Prostate gland (tissue), 2 donors: ENCODE results near the gene HACL1. TPM values are rescaled to one million over a fixed set of nuclear protein-coding genes. Genes with fewer than 3 reads are reported as not detected.

ENCODE experiments used
- DNase-seq: peaks from one replicate; pipeline ENCODE4 v3.0.0-alpha.2; 2019; ENCODE audit warnings: low spot score
- H3K27ac ChIP-seq, 2 donors: fragments of 200-600 bp; sonication (generic); 2 replicates each; pipeline ENCODE4 v1.5.1; 2017 to 2019
- H3K27me3 ChIP-seq: fragments of 200-600 bp; sonication (generic); replicated peaks from 2 replicates; pipeline ENCODE4 v1.5.1; 2019; ENCODE audit not compliant: insufficient read depth
- H3K36me3 ChIP-seq, 2 donors: fragments of 200-600 bp; sonication (generic); 1 replicate in 1 of 2; 2 replicates in 1 of 2; pipeline versions ENCODE4 v1.5.1 to v1.8.1; 2017 to 2019
- H3K4me1 ChIP-seq: fragments of 200-600 bp; sonication (generic); replicated peaks from 2 replicates; pipeline ENCODE4 v1.5.1; 2019
- H3K4me3 ChIP-seq, 2 donors: fragments of 200-600 bp; sonication (generic); 2 replicates each; pipeline ENCODE4 v1.5.1; 2017 to 2019
- H3K9me3 ChIP-seq: fragments of 200-600 bp; sonication (generic); 2 replicates; pipeline ENCODE4 v1.5.1; 2017
- CTCF ChIP-seq, 4 experiments: fragments of 200-600 bp in 2 of 4; fragments of 450-650 bp in 2 of 4; sonication (generic) in 2 of 4; IDR thresholded peaks; 1 replicate in 3 of 4; 2 replicates in 1 of 4; pipeline ENCODE4 v1.5.1; 2016 to 2019; ENCODE audit warnings: antibody characterized with exemption in 4 of 4, mild to moderate bottlenecking in 2 of 4, moderate library complexity in 2 of 4
- POLR2A ChIP-seq: fragments of 450-650 bp; IDR thresholded peaks from one replicate; pipeline ENCODE4 v1.6.1; 2016; ENCODE audit warnings: antibody characterized with exemption, mild to moderate bottlenecking
- POLR2AphosphoS5 ChIP-seq: sonication (generic); formaldehyde crosslinking; IDR thresholded peaks from one replicate; pipeline ENCODE4 v1.6.1; 2017; ENCODE audit warnings: antibody characterized with exemption
- WGBS: methylation state at CpG from one replicate; pipeline ENCODE4 v1.1.5; 2018; 5-methylcytosine and 5-hydroxymethylcytosine counted together
- intact Hi-C: fragments of 100-400 bp; cut with DNase I; formaldehyde crosslinking; loops from one replicate; pipeline ENCODE4 v1.14.2; 2022
- total RNA-seq, 2 donors: library from RNA; depleted of rRNA; stranded (reverse); fragments of >200 nt; gene quantifications; one replicate each; pipeline ENCODE4 v1.1.0, GENCODE V29; 2016

Gene HACL1
- total RNA-seq, 2 donors from 2014 or later: 27.9 to 30.6 TPM

DNA sequence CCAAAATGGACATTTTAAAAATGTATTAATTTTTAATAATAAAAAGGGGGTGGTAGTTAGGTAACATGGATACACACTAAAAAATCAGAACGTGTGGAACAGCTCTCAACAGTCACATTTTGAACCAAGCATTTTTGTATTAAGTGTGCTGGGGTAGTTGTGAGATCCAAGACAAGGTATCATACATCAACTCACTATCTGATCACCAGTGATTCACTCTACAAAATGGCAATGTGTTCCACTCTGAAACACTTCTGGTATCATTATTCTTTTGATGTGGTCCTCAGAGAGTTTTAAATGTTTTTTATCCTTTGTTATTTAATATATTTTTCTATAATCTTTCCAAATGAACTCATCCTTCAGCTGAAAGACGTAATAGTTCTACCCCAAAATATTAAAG is 5.4 kb downstream of the HACL1 start:
- no peaks in the 10 kb centered on the region for H3K9me3 ChIP-seq
- H3K4me1 ChIP-seq: no peaks in the 10 kb centered on the region
- no peak overlapping the region for H3K4me3 ChIP-seq
- no peak for DNase-seq
- intact Hi-C loops: no loop called here
- WGBS: 86% methylated on average over 2 of the region's 2 CpGs
- H3K27me3 ChIP-seq: no peaks in the 10 kb centered on the region
- TF ChIP-seq POLR2A (no peak), POLR2AphosphoS5 (no peak), CTCF (IDR thresholded peaks at IDR 0.05) (no peak)
- no peak overlapping the region for H3K27ac ChIP-seq
- peaks cover 0 to 4% of the 10 kb centered on the region in 2 donors for H3K36me3 ChIP-seq

DNA sequence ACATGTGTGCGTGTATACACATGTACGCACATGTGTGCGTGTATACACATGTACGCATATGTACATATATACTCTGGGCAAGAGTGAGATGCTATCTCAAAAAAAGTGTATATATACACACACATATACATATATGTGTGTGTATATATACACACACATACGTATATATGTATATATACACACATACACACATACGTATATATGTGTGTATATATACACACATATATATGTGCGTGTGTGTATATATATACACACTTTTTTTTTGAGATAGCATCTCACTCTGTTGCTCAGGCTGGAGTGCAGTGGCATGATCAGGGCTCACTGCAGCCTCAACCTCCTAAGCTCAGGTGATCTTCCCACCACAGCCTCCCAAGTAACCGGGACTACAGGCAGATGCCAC is 8.4 kb downstream of the HACL1 start:
- H3K4me1 ChIP-seq: no peaks in the 10 kb centered on the region
- H3K36me3 ChIP-seq: no peaks in the 10 kb centered on the region
- WGBS: 98% methylated on average over 8 of the region's 8 CpGs
- TF ChIP-seq POLR2A: no peak
- TF ChIP-seq POLR2AphosphoS5: no peak
- H3K27ac ChIP-seq: no peak overlapping the region
- intact Hi-C loops: no loop called here
- H3K4me3 ChIP-seq: no peak overlapping the region
- H3K27me3 ChIP-seq: no peaks in the 10 kb centered on the region
- no peak for DNase-seq
- no peaks in the 10 kb centered on the region for H3K9me3 ChIP-seq

DNA sequence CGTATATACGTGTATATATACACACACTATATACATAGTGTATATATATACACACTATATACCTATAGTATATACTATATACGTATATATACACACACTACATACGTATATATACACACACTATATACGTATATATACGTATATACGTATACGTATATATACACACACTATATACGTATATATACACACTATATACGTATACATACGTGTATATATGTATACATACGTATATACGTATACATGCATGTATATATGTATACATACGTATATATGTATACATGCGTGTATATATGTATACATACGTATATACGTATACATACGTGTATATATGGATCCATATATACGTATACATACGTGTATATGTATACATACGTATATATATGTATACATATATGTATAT is 9.4 kb downstream of the HACL1 start:
- DNase-seq: no peak
- WGBS: 90% methylated on average over 21 of the region's 21 CpGs
- intact Hi-C loops: no loop called here

GRCh38 chr3:15591242-15591641 is 10.1 kb downstream of the HACL1 start:
- no peaks in the 10 kb centered on the region for H3K27me3 ChIP-seq
- H3K4me3 ChIP-seq: no peak overlapping the region
- no peak for DNase-seq
- no peaks in the 10 kb centered on the region for H3K36me3 ChIP-seq
- H3K4me1 ChIP-seq: no peaks in the 10 kb centered on the region
- no peaks in the 10 kb centered on the region for H3K9me3 ChIP-seq
- no peak overlapping the region for H3K27ac ChIP-seq
- TF ChIP-seq POLR2A: no peak
- TF ChIP-seq CTCF (IDR thresholded peaks at IDR 0.05): no peak
- TF ChIP-seq POLR2AphosphoS5: no peak
- intact Hi-C loops: no loop called here
- 86% methylated on average over 3 of the region's 3 CpGs for WGBS

More for the DNA sequence above, 9.4 kb downstream of the HACL1 start:
- Histone ChIP-seq H3K27ac (no peak overlapping the region), H3K9me3 (no peaks in the 10 kb centered on the region), H3K4me3 (no peak overlapping the region), H3K27me3 (no peaks in the 10 kb centered on the region), H3K36me3 (no peaks in the 10 kb centered on the region), H3K4me1 (no peaks in the 10 kb centered on the region)
- no peak for TF ChIP-seq POLR2A

DNA sequence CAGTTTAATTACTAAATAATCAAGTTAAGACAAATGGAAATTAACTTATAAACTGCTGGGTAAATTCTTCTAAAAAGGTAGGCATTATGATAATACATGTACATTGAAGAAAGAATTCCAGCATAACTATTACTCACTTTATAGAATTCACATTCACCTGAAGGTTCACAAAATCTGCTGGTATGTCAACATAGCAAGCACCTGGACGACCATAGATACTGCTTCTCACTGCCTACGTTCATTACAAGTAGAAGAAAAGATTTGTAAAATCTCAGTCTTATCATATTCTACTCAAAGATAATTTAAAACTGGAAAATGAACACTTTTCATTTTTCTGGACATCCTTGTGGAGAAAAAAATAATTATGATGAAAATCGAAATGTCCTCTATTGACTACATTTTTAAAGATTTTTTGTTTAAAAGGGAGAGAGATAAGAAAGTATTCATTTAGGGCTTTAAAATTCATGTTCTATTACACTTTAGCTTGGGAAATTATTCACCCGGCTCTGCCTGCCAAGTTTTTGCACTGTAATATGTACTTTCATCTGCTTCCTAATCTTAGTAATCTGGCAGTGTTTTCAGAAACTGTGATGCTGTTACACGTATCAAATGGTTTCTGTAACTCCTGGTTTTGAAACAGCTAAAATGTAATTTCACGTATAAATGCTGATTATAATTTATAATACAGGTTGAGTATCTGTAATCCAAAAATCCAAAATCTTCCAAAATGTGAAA is 16.1 kb downstream of the HACL1 start:
- DNase-seq: no peak
- Histone ChIP-seq H3K4me1 (no peaks in the 10 kb centered on the region), H3K27ac (no peak overlapping the region), H3K36me3 (no peaks in the 10 kb centered on the region), H3K27me3 (no peaks in the 10 kb centered on the region), H3K4me3 (no peak overlapping the region), H3K9me3 (no peaks in the 10 kb centered on the region)
- intact Hi-C loops: no loop called here
- TF ChIP-seq POLR2AphosphoS5 (no peak), POLR2A (no peak), CTCF (IDR thresholded peaks at IDR 0.05) (no peak)
- WGBS: 67% methylated on average over 6 of the region's 6 CpGs
